GM12878 (cell line): ENCODE measurements around the gene PPP1R1B. TPM values are rescaled to one million over a fixed set of nuclear protein-coding genes. Genes with fewer than 3 reads are reported as not detected.

Source experiments
- ATAC-seq: fragments of 200-7000 bp; cut with Tn5 transposase; 3 replicates; pipeline ENCODE4 v1.9.1; 2020; ENCODE audit warnings: mild to moderate bottlenecking, moderate library complexity
- BruUV-seq: library from RNA; stranded (reverse); fragments of 400-500 nt; replicated peaks from 2 replicates; lab custom pipeline; 2021; lab: Mats Ljungman, UMichigan
- CTCF ChIA-PET: fragments of 300-600 bp; sonication (Branson Sonifier 250); formaldehyde crosslinking; extraction: SDS; loops from one replicate; lab custom pipeline; 2021; ENCODE audit warnings: inconsistent platforms; lab: Yijun Ruan, JAX
- POLR2A ChIA-PET: fragments of 350-600 bp; formaldehyde crosslinking; extraction: SDS; loops from one replicate; lab custom pipeline; 2021; ENCODE audit warnings: inconsistent platforms; lab: Charles Lee
- RAD21 ChIA-PET: fragments of 300-600 bp; sonication (Branson Sonifier 250); formaldehyde crosslinking; loops from one replicate; lab custom pipeline; 2023; ENCODE audit warnings: antibody characterized with exemption; ENCODE audit not compliant: unreplicated experiment; lab: Charles Lee
- SMC1A ChIA-PET: fragments of 300-600 bp; sonication (Branson Sonifier 250); formaldehyde crosslinking; loops from one replicate; lab custom pipeline; 2023; ENCODE audit not compliant: unreplicated experiment, uncharacterized antibody; lab: Charles Lee
- DNase-seq: peaks from one replicate; pipeline ENCODE4 v3.0.0-alpha.2; 2011; ENCODE audit warnings: low read depth, low spot score
- FAIRE-seq: peaks from 3 replicates; lab custom pipeline; 2011; peaks lifted over from hg19 to GRCh38; lab: Jason Lieb, UNC
- H2AFZ ChIP-seq: 2 replicates; pipeline ENCODE4 v1.6.0; 2011; ENCODE audit warnings: low read depth, low read length, control low read depth; ENCODE audit not compliant: control insufficient read depth
- H3K27ac ChIP-seq: 2 replicates; pipeline ENCODE4 v1.5.1; 2011; ENCODE audit warnings: control low read depth; ENCODE audit not compliant: control insufficient read depth, insufficient read depth
- H3K27me3 ChIP-seq, 2 experiments: replicated peaks in 1 of 2; 2 replicates each; pipeline versions ENCODE4 v1.6.0 to v1.6.1; 2011; ENCODE audit warnings: low read length in 1 of 2; ENCODE audit not compliant: control insufficient read depth in 2 of 2, insufficient read depth in 2 of 2
- H3K36me3 ChIP-seq, 2 experiments: 2 replicates each; pipeline ENCODE4 v1.5.1; 2011; ENCODE audit warnings: low read length in 1 of 2; ENCODE audit not compliant: control insufficient read depth in 2 of 2, insufficient read depth in 2 of 2
- H3K4me1 ChIP-seq: 2 replicates; pipeline ENCODE4 v1.6.1; 2011; ENCODE audit warnings: mild to moderate bottlenecking, low read length, moderate library complexity, mixed read lengths; ENCODE audit not compliant: control insufficient read depth, insufficient read depth
- H3K4me2 ChIP-seq: 2 replicates; pipeline ENCODE4 v1.6.0; 2011; ENCODE audit warnings: control low read depth; ENCODE audit not compliant: control insufficient read depth, insufficient read depth
- H3K4me3 ChIP-seq: fragments of 200-600 bp; sonication (generic); 2 replicates; pipeline ENCODE4 v1.5.1; 2016
- H3K79me2 ChIP-seq: 2 replicates; pipeline ENCODE4 v1.6.0; 2011; ENCODE audit warnings: low read length; ENCODE audit not compliant: control insufficient read depth, insufficient read depth
- H3K9ac ChIP-seq: 2 replicates; pipeline ENCODE4 v1.8.0; 2011; ENCODE audit warnings: low read length, control low read depth, mixed read lengths; ENCODE audit not compliant: control insufficient read depth, insufficient read depth
- H3K9me3 ChIP-seq: replicated peaks from 3 replicates; pipeline ENCODE4 v1.5.1; 2011; ENCODE audit warnings: mild to moderate bottlenecking, low read length; ENCODE audit not compliant: control insufficient read depth, insufficient read depth
- H4K20me1 ChIP-seq: 2 replicates; pipeline ENCODE4 v1.6.0; 2011; ENCODE audit not compliant: control insufficient read depth, insufficient read depth
- ATF2 ChIP-seq: IDR thresholded peaks from 2 replicates; pipeline ENCODE4 v1.6.1; 2012; ENCODE audit warnings: low read length, inconsistent platforms
- CBX3 ChIP-seq: fragments of 200-600 bp; sonication (generic); IDR thresholded peaks from 2 replicates; pipeline ENCODE4 v1.6.1; 2016; ENCODE audit warnings: low read depth, borderline replicate concordance
- CHD1 ChIP-seq: IDR thresholded peaks from 2 replicates; pipeline ENCODE4 v1.6.1; 2012; ENCODE audit warnings: low read depth, low read length, improper control_type of control experiment
- CREB1 ChIP-seq: IDR thresholded peaks from 2 replicates; pipeline ENCODE4 v1.6.1; 2012; ENCODE audit warnings: low read depth, mild to moderate bottlenecking, inconsistent platforms
- CREM ChIP-seq: IDR thresholded peaks from 2 replicates; pipeline ENCODE4 v1.6.1; 2014; ENCODE audit warnings: antibody characterized with exemption, low read depth
- E4F1 ChIP-seq: fragments of 450-650 bp; IDR thresholded peaks from 2 replicates; pipeline ENCODE4 v1.6.1; 2018; ENCODE audit warnings: borderline replicate concordance, mild to moderate bottlenecking; ENCODE audit not compliant: partially characterized antibody
- FOXK2 ChIP-seq: fragments of 450-650 bp; IDR thresholded peaks from 2 replicates; pipeline ENCODE4 v1.6.1; 2017; ENCODE audit warnings: mild to moderate bottlenecking, moderate library complexity
- HDGF ChIP-seq: fragments of 450-650 bp; IDR thresholded peaks from 2 replicates; pipeline ENCODE4 v1.6.1; 2016; ENCODE audit warnings: antibody characterized with exemption
- HSF1 ChIP-seq: fragments of 150-350 bp; IDR thresholded peaks from 2 replicates; pipeline ENCODE4 v1.6.1; 2014; ENCODE audit warnings: mild to moderate bottlenecking, low read depth, low read length
- MEF2A ChIP-seq: IDR thresholded peaks from 2 replicates; pipeline ENCODE4 v1.6.1; 2011; ENCODE audit warnings: low read depth, mild to moderate bottlenecking, low read length, moderate library complexity; ENCODE audit not compliant: insufficient read depth
- MEF2B ChIP-seq: fragments of 450-650 bp; IDR thresholded peaks from 2 replicates; pipeline ENCODE4 v1.6.1; 2018; ENCODE audit warnings: mild to moderate bottlenecking, moderate library complexity; ENCODE audit not compliant: partially characterized antibody, poor library complexity, severe bottlenecking
- PBX3 ChIP-seq: IDR thresholded peaks from 2 replicates; pipeline ENCODE4 v1.6.1; 2011; ENCODE audit warnings: mild to moderate bottlenecking, low read depth, low read length, moderate library complexity; ENCODE audit not compliant: insufficient replicate concordance
- POLR2AphosphoS5 ChIP-seq: IDR thresholded peaks from 2 replicates; pipeline ENCODE4 v1.6.1; 2011; ENCODE audit warnings: mild to moderate bottlenecking, low read length, inconsistent platforms
- ZBTB4 ChIP-seq: fragments of 450-650 bp; formaldehyde crosslinking; IDR thresholded peaks from 2 replicates; pipeline ENCODE4 v1.4.0; 2022; ENCODE audit warnings: mild to moderate bottlenecking, moderate library complexity
- WGBS: methylation state at CpG from one replicate; pipeline ENCODE4 v1.1.6; 2016; ENCODE audit warnings: low lambda C conversion rate; ENCODE audit not compliant: insufficient replicate concordance, insufficient coverage; ENCODE audit errors: missing lambda C conversion rate; 5-methylcytosine and 5-hydroxymethylcytosine counted together
- in situ Hi-C: fragments of 300-500 bp; cut with MboI; formaldehyde crosslinking; loops from 9 replicates; pipeline ENCODE4 v1.14.3; 2018; ENCODE audit warnings: mixed read lengths
- intact Hi-C: fragments of 100-400 bp; cut with micrococcal nuclease; formaldehyde crosslinking; loops from one replicate; pipeline ENCODE4 v1.14.2; 2022; ENCODE audit not compliant: unreplicated experiment
- polyA plus RNA-seq, 11 experiments: library from polyadenylated mRNA; depleted of rRNA in 4 of 11; unstranded in 6 of 11; stranded (reverse) in 5 of 11; fragments of >200 nt; fragmentation: Nextera tagmentation in 4 of 11; fragmentation: Illumina TruSeq in 1 of 11; extraction: Ambion mirVana in 4 of 11; extraction: Trizol in 1 of 11; gene quantifications; 1 replicate in 1 of 11; 2 replicates in 10 of 11; pipeline versions ENCODE4 v1.2.1 to v1.2.3, GENCODE V29; 2011 to 2016; ENCODE audit warnings: inconsistent platforms in 2 of 11, missing spikeins in 2 of 11, low read depth in 1 of 11
- total RNA-seq, 4 experiments: library from RNA; depleted of rRNA in 3 of 4; stranded (reverse); fragments of >200 nt in 3 of 4; fragmentation: Illumina TruSeq in 1 of 4; extraction: Trizol in 1 of 4; gene quantifications; 2 replicates each; pipeline versions ENCODE4 v1.2.1 to v1.2.3, GENCODE V29; 2013 to 2021

The PPP1R1B gene
- total and polyA plus RNA-seq, 10 of the 15 experiments (the other 5 are each of a cell fraction or from before 2014, with no cell fraction given), result 0.08 TPM; not detected in 9

- Histone ChIP-seq H3K27ac (no peak overlapping the region), H3K4me2 (no peak overlapping the region), H2AFZ (no peak overlapping the region), H3K4me3 (no peak overlapping the region), H3K9me3 (no peaks in the 10 kb centered on the region), H3K9ac (no peak overlapping the region), H3K27me3 (no peaks in the 10 kb centered on the region; a peak in 2 of 4 replicates), H3K4me1 (peaks cover 5% of the 10 kb centered on the region), H4K20me1 (no peaks in the 10 kb centered on the region), H3K79me2 (no peaks in the 10 kb centered on the region), H3K36me3 (no peaks in the 10 kb centered on the region)
- ATAC-seq, result no peak
- TF ChIP-seq CHD1 (no peak), MEF2B (no peak), CREB1 (no peak), HSF1 (no peak), FOXK2 (no peak), HDGF (no peak), PBX3 (no peak), E4F1 (no peak), ATF2 (no peak), POLR2AphosphoS5 (no peak), ZBTB4 (CRISPR knock-in tag) (no peak), MEF2A (no peak), CREM (no peak), CBX3 (no peak)
- WGBS, result 18% methylated on average over 1 of the region's 1 CpG
- in situ Hi-C loops (loop anchor here (5.0 kb wide), 2 partner anchors 133 to 363 kb away; partner anchors contain the start of gene PSMD3), intact Hi-C loops (loop anchor here (5.0 kb wide), 3 partner anchors 113 to 408 kb away; partner anchors contain the start of genes IKZF3 and MIEN1)
- SMC1A ChIA-PET, result interaction anchor here (0.8 to 2.3 kb wide), 6 partner anchors 15 to 361 kb away, joined by 3 to 10 read pairs (median 4); partner anchors contain the start of gene PSMD3
- BruUV-seq, result no TSS peak
- RAD21 ChIA-PET, result interaction anchor here (1.0 to 5.6 kb wide), 3 partner anchors 69 to 407 kb away, joined by 4 to 54 read pairs (median 12); partner anchors contain the start of gene MIEN1
- CTCF ChIA-PET, result interaction anchor here (0.6 to 8.9 kb wide), 13 partner anchors 17 to 407 kb away, joined by 3 to 225 read pairs (median 12); partner anchors contain the start of genes IKZF3, MIEN1, PGAP3 and PNMT
- no peak for DNase-seq
- FAIRE-seq, result no peak
- POLR2A ChIA-PET, result no interaction called here
These were observed 7.0 kb upstream of the PPP1R1B start for GRCh38 chr17:39619786-39620101.
